ENCODE measurements around the gene IFFO2. TPM values are rescaled to one million over a fixed set of nuclear protein-coding genes. Genes with fewer than 3 reads are reported as not detected.

IFFO2 gene
- total and polyA plus RNA-seq, 10 of the 15 experiments (the other 5 are each of a cell fraction or from before 2014, with no cell fraction given) = 1.2 to 18.4 (median 6.7) TPM

- TF ChIP-seq HCFC1 (IDR thresholded peaks at IDR 0.05; ENCODE audit: low read length) = no peak
- no peak for TF ChIP-seq YBX1 (IDR thresholded peaks at IDR 0.05)
- TF ChIP-seq EGR1 (IDR thresholded peaks at IDR 0.05; ENCODE audit: borderline replicate concordance in 1 of 2, low read depth in 2 of 2, low read length in 2 of 2) = no peak
- TF ChIP-seq ZBTB11 (CRISPR knock-in tag; IDR thresholded peaks at IDR 0.05) = no peak
- peak; percentile 47; the same call in 1 of the 2 replicates for TF ChIP-seq IKZF1 (conservative IDR thresholded peaks at IDR 0.05)
- no peak for TF ChIP-seq KAT2A (conservative IDR thresholded peaks at IDR 0.05; ENCODE audit: control insufficient read depth, low read depth, low read length)
- TF ChIP-seq MYC (IDR thresholded peaks at IDR 0.05; ENCODE audit: insufficient read depth, insufficient read length, insufficient replicate concordance, low read length, severe bottlenecking) = no peak
- TF ChIP-seq SP1 (IDR thresholded peaks at IDR 0.05; ENCODE audit: low read depth, low read length) = no peak
- TF ChIP-seq CHD1 (IDR thresholded peaks at IDR 0.05; ENCODE audit: low read depth, low read length) = no peak
- TF ChIP-seq GABPA (IDR thresholded peaks at IDR 0.05; ENCODE audit: low read depth) = no peak
- TF ChIP-seq ZBTB40 (IDR thresholded peaks at IDR 0.05; ENCODE audit: borderline replicate concordance) = no peak
- no peak for TF ChIP-seq TAF1 (IDR thresholded peaks at IDR 0.05; ENCODE audit: borderline replicate concordance, low read depth, low read length)
- TF ChIP-seq NFXL1 (IDR thresholded peaks at IDR 0.05; ENCODE audit: borderline replicate concordance) = no peak
- TF ChIP-seq CHD4 (IDR thresholded peaks at IDR 0.05) = no peak
- no peak for TF ChIP-seq PML (IDR thresholded peaks at IDR 0.05; ENCODE audit: low read length)
- TF ChIP-seq NR2C2 (IDR thresholded peaks at IDR 0.05; ENCODE audit: borderline replicate concordance, control insufficient read depth, insufficient read length, low read depth) = no peak
- TF ChIP-seq NFIC (IDR thresholded peaks at IDR 0.05; ENCODE audit: low read depth, low read length) = peak; percentile 41; the same call in 1 of the 2 replicates
- TF ChIP-seq STAT1 (conservative IDR thresholded peaks at IDR 0.05) = no peak
- TF ChIP-seq ZNF24 (IDR thresholded peaks at IDR 0.05) = no peak
- TF ChIP-seq SREBF2 (IDR thresholded peaks at IDR 0.05; ENCODE audit: low read length) = no peak
- no peak for TF ChIP-seq ESRRA (IDR thresholded peaks at IDR 0.05; ENCODE audit: low read length)
- TF ChIP-seq ZSCAN29 (IDR thresholded peaks at IDR 0.05) = no peak
- TF ChIP-seq CREM (IDR thresholded peaks at IDR 0.05; ENCODE audit: low read depth) = peak; percentile 61; the same call in 1 of the 2 replicates
- TF ChIP-seq TCF12 (IDR thresholded peaks at IDR 0.05; ENCODE audit: low read depth, low read length) = no peak
- TF ChIP-seq SMC3 (IDR thresholded peaks at IDR 0.05; ENCODE audit: borderline replicate concordance, low read length) = peak; percentile 34; the same call in 1 of the 2 replicates
These were observed 9.0 kb upstream of the IFFO2 start (continued) for GRCh38 chr1:18965206-18966173.

Measured in GM12878 (cell line).